ENCODE measurements around the gene ITSN2.

- TF ChIP-seq CTCF (IDR thresholded peaks at IDR 0.05) (no peak), EZH2 (IDR thresholded peaks at IDR 0.05) (no peak)
These were observed 98.9 kb downstream of the ITSN2 start for GRCh38 chr2:24261441-24261840.

Measured in neural progenitor cell (in vitro differentiated cells).